A549 (cell line): ENCODE measurements around the gene CEACAM16. TPM values are rescaled to one million over a fixed set of nuclear protein-coding genes. Genes with fewer than 3 reads are reported as not detected.

Source experiments
- ATAC-seq, 2 experiments: fragments of 200-7000 bp in 1 of 2; fragments of >200 bp in 1 of 2; cut with Nextera tagmentation in 1 of 2; cut with Tn5 transposase in 1 of 2; 3 replicates each; pipeline versions ENCODE4 v1.8.0 to v1.9.1; 2018 to 2020; ENCODE audit warnings: mild to moderate bottlenecking in 1 of 2, moderate library complexity in 1 of 2
- CTCF ChIA-PET: fragments of 300-600 bp; sonication (Branson Sonifier 250); formaldehyde crosslinking; extraction: SDS; loops from one replicate; lab custom pipeline; 2021; ENCODE audit warnings: antibody characterized with exemption, inconsistent platforms; lab: Yijun Ruan, JAX
- POLR2A ChIA-PET: fragments of 350-600 bp; formaldehyde crosslinking; extraction: SDS; loops from one replicate; lab custom pipeline; 2021; ENCODE audit warnings: antibody characterized with exemption, inconsistent platforms; lab: Yijun Ruan, JAX
- DNase-seq, 2 experiments: peaks; one replicate each; pipeline versions ENCODE4 v3.0.0 to v3.0.0-alpha.2; 2011 to 2016; ENCODE audit warnings: low read depth in 1 of 2, low spot score in 1 of 2
- FAIRE-seq: peaks from 2 replicates; lab custom pipeline; 2011; peaks lifted over from hg19 to GRCh38; lab: Jason Lieb, UNC
- H3K27ac ChIP-seq, 2 experiments: fragments of >200 bp; sonication (Bioruptor Twin); formaldehyde crosslinking; 3 replicates each; pipeline ENCODE4 v1.5.1; 2016 to 2017
- H3K4me1 ChIP-seq: fragments of >200 bp; sonication (Bioruptor Twin); formaldehyde crosslinking; 3 replicates; pipeline ENCODE4 v1.6.1; 2016
- H3K4me2 ChIP-seq: fragments of >200 bp; sonication (Bioruptor Twin); formaldehyde crosslinking; 3 replicates; pipeline ENCODE4 v1.6.1; 2016
- H3K4me3 ChIP-seq: fragments of >200 bp; sonication (Bioruptor Twin); formaldehyde crosslinking; 3 replicates; pipeline ENCODE4 v1.5.1; 2016
- H3K9me3 ChIP-seq: fragments of >200 bp; sonication (Bioruptor Twin); formaldehyde crosslinking; 3 replicates; pipeline ENCODE4 v1.6.1; 2016
- ATOH8 ChIP-seq: fragments of 250-450 bp; sonication (Bioruptor Pico); IDR thresholded peaks from 2 replicates; pipeline ENCODE4 v1.5.0; 2020; ENCODE audit warnings: low read depth, mild to moderate bottlenecking, moderate library complexity
- BCL3 ChIP-seq: fragments of >200 bp; sonication (Bioruptor Twin); formaldehyde crosslinking; IDR thresholded peaks from 3 replicates; pipeline ENCODE4 v1.6.1; 2016
- CBX2 ChIP-seq: fragments of 200-600 bp; sonication (generic); IDR thresholded peaks from 2 replicates; pipeline ENCODE4 v1.6.1; 2016; ENCODE audit warnings: low read depth, mild to moderate bottlenecking, borderline replicate concordance
- CEBPB ChIP-seq, 2 experiments: fragments of >200 bp in 1 of 2; sonication (Bioruptor Twin) in 1 of 2; formaldehyde crosslinking in 1 of 2; IDR thresholded peaks; 2 replicates each; pipeline ENCODE4 v1.6.1; 2012 to 2016
- CHD2 ChIP-seq: fragments of 150-350 bp; IDR thresholded peaks from 2 replicates; pipeline ENCODE4 v1.6.1; 2014; ENCODE audit warnings: low read length; ENCODE audit not compliant: partially characterized antibody
- EHF ChIP-seq: fragments of 250-450 bp; sonication (Bioruptor Pico); IDR thresholded peaks from 2 replicates; pipeline ENCODE4 v1.5.0; 2020; ENCODE audit warnings: mild to moderate bottlenecking
- EHMT2 ChIP-seq: fragments of 200-600 bp; sonication (generic); IDR thresholded peaks from 2 replicates; pipeline ENCODE4 v1.6.1; 2016; ENCODE audit warnings: antibody characterized with exemption, low read depth, mild to moderate bottlenecking, moderate library complexity
- ELK1 ChIP-seq: fragments of 150-350 bp; IDR thresholded peaks from 2 replicates; pipeline ENCODE4 v1.6.1; 2014; ENCODE audit warnings: low read depth, mild to moderate bottlenecking, low read length
- EP300 ChIP-seq, 2 experiments: fragments of >200 bp; sonication (Bioruptor Twin); formaldehyde crosslinking; IDR thresholded peaks; 2 replicates in 1 of 2; 3 replicates in 1 of 2; pipeline ENCODE4 v1.6.1; 2016 to 2017
- FOSB ChIP-seq: fragments of 250-450 bp; sonication (Bioruptor Pico); IDR thresholded peaks from 2 replicates; pipeline ENCODE4 v1.5.0; 2020; ENCODE audit warnings: mild to moderate bottlenecking, moderate library complexity
- FOSL2 ChIP-seq, 2 experiments: fragments of 450-650 bp in 1 of 2; fragments of >200 bp in 1 of 2; sonication (Bioruptor Twin) in 1 of 2; formaldehyde crosslinking; IDR thresholded peaks; 2 replicates each; pipeline versions ENCODE4 v1.5.0 to v1.6.1; 2016 to 2020; ENCODE audit warnings: mild to moderate bottlenecking in 1 of 2, moderate library complexity in 1 of 2
- HDAC2 ChIP-seq: fragments of 200-600 bp; sonication (generic); IDR thresholded peaks from 2 replicates; pipeline ENCODE4 v1.6.1; 2016
- HES2 ChIP-seq: fragments of >200 bp; sonication (Bioruptor Twin); formaldehyde crosslinking; IDR thresholded peaks from 2 replicates; pipeline ENCODE4 v1.6.1; 2016
- HEYL ChIP-seq: fragments of 250-450 bp; sonication (Bioruptor Pico); IDR thresholded peaks from 2 replicates; pipeline ENCODE4 v1.8.0; 2021; ENCODE audit warnings: mild to moderate bottlenecking, moderate library complexity
- HMGXB4 ChIP-seq: fragments of 250-450 bp; sonication (Bioruptor Pico); IDR thresholded peaks from 2 replicates; pipeline ENCODE4 v1.5.0; 2021; ENCODE audit warnings: mild to moderate bottlenecking, moderate library complexity, borderline replicate concordance
- HOXA7 ChIP-seq: fragments of 250-450 bp; sonication (Bioruptor Pico); IDR thresholded peaks from 2 replicates; pipeline ENCODE4 v1.5.0; 2020; ENCODE audit warnings: mild to moderate bottlenecking, moderate library complexity
- HOXB13 ChIP-seq: fragments of 250-450 bp; sonication (Bioruptor Pico); IDR thresholded peaks from 2 replicates; pipeline ENCODE4 v1.5.0; 2020; ENCODE audit warnings: low read depth, mild to moderate bottlenecking, moderate library complexity
- HOXB5 ChIP-seq: fragments of 250-450 bp; sonication (Bioruptor Pico); IDR thresholded peaks from 2 replicates; pipeline ENCODE4 v1.5.0; 2020; ENCODE audit warnings: mild to moderate bottlenecking, moderate library complexity
- JUN ChIP-seq, 2 experiments: fragments of >200 bp; sonication (Bioruptor Twin); formaldehyde crosslinking; IDR thresholded peaks; 2 replicates in 1 of 2; 3 replicates in 1 of 2; pipeline ENCODE4 v1.6.1; 2016 to 2017
- JUNB ChIP-seq: fragments of >200 bp; sonication (Bioruptor Twin); formaldehyde crosslinking; IDR thresholded peaks from 2 replicates; pipeline ENCODE4 v1.6.1; 2016
- KDM1A ChIP-seq: fragments of 200-600 bp; sonication (generic); IDR thresholded peaks from 2 replicates; pipeline ENCODE4 v1.6.1; 2016; ENCODE audit warnings: low read depth, mild to moderate bottlenecking
- MAX ChIP-seq: IDR thresholded peaks from 2 replicates; pipeline ENCODE4 v1.6.1; 2012
- MYC ChIP-seq: IDR thresholded peaks from 2 replicates; pipeline ENCODE4 v1.6.1; 2012; ENCODE audit warnings: mild to moderate bottlenecking, inconsistent platforms, low read length, improper control_type of control experiment, borderline replicate concordance
- NR3C1 ChIP-seq: fragments of >200 bp; sonication (Bioruptor Twin); formaldehyde crosslinking; IDR thresholded peaks from 3 replicates; pipeline ENCODE4 v1.6.1; 2017
- PHF8 ChIP-seq: fragments of 200-600 bp; sonication (generic); IDR thresholded peaks from 2 replicates; pipeline ENCODE4 v1.6.1; 2016; ENCODE audit warnings: low read depth, mild to moderate bottlenecking, antibody characterized with exemption, moderate library complexity, borderline replicate concordance
- POLR2A ChIP-seq: IDR thresholded peaks from 2 replicates; pipeline ENCODE4 v1.6.1; 2012; ENCODE audit warnings: mild to moderate bottlenecking, low read length
- POLR2AphosphoS2 ChIP-seq: conservative IDR thresholded peaks from 2 replicates; pipeline ENCODE4 v1.6.1; 2012; ENCODE audit warnings: low read length, improper control_type of control experiment, inconsistent platforms
- RAD21 ChIP-seq, 2 experiments: fragments of >200 bp in 1 of 2; sonication (Bioruptor Twin) in 1 of 2; formaldehyde crosslinking in 1 of 2; IDR thresholded peaks in 1 of 2; conservative IDR thresholded peaks in 1 of 2; 2 replicates in 1 of 2; 3 replicates in 1 of 2; pipeline ENCODE4 v1.6.1; 2012 to 2018; ENCODE audit warnings: inconsistent platforms in 1 of 2
- RARB ChIP-seq: fragments of 250-450 bp; sonication (Bioruptor Pico); IDR thresholded peaks from 2 replicates; pipeline ENCODE4 v1.8.0; 2021; ENCODE audit warnings: mild to moderate bottlenecking, moderate library complexity
- RCOR1 ChIP-seq: fragments of 150-350 bp; IDR thresholded peaks from 2 replicates; pipeline ENCODE4 v1.6.1; 2014; ENCODE audit warnings: antibody characterized with exemption, low read length, low read depth
- SMC3 ChIP-seq: fragments of >200 bp; sonication (Bioruptor Twin); formaldehyde crosslinking; IDR thresholded peaks from 3 replicates; pipeline ENCODE4 v1.6.1; 2018; ENCODE audit warnings: inconsistent platforms
- SREBF2 ChIP-seq: fragments of 450-650 bp; IDR thresholded peaks from 2 replicates; pipeline ENCODE4 v1.6.1; 2014; ENCODE audit warnings: mild to moderate bottlenecking, moderate library complexity
- TFCP2L1 ChIP-seq: fragments of 250-450 bp; sonication (Bioruptor Pico); IDR thresholded peaks from 2 replicates; pipeline ENCODE4 v1.5.0; 2021; ENCODE audit warnings: mild to moderate bottlenecking
- TP53 ChIP-seq: fragments of 250-450 bp; sonication (Bioruptor Pico); IDR thresholded peaks from 2 replicates; pipeline ENCODE4 v1.5.0; 2021; ENCODE audit warnings: mild to moderate bottlenecking, moderate library complexity
- USF2 ChIP-seq: fragments of 450-650 bp; IDR thresholded peaks from 2 replicates; pipeline ENCODE4 v1.6.1; 2014; ENCODE audit warnings: antibody characterized with exemption
- ZNF302 ChIP-seq: fragments of 250-450 bp; sonication (Bioruptor Pico); IDR thresholded peaks from 2 replicates; pipeline ENCODE4 v1.9.0; 2021; ENCODE audit warnings: inconsistent platforms, mild to moderate bottlenecking, moderate library complexity
- ZSCAN20 ChIP-seq: fragments of 250-450 bp; sonication (Bioruptor Pico); IDR thresholded peaks from 2 replicates; pipeline ENCODE4 v1.8.0; 2022; ENCODE audit warnings: mild to moderate bottlenecking, moderate library complexity
- WGBS: methylation state at CpG from one replicate; pipeline ENCODE4 v1.1.6; 2017; ENCODE audit errors: missing lambda C conversion rate; 5-methylcytosine and 5-hydroxymethylcytosine counted together
- polyA plus RNA-seq, 4 experiments: library from polyadenylated mRNA; depleted of rRNA in 3 of 4; stranded (reverse); fragments of >200 nt; fragmentation: RNase III in 1 of 4; extraction: RNeasy Plus Mini Kit Qiagen cat#74134 plus additional on column Dnase treatment in 1 of 4; gene quantifications; 2 replicates in 3 of 4; 3 replicates in 1 of 4; pipeline ENCODE4 v1.2.3, GENCODE V29; 2011 to 2017

CEACAM16 gene
- polyA plus RNA-seq, 2 of the 4 experiments (the other 2 are of a cell fraction): not detected

- ChIA-PET CTCF (interaction anchor here (1.4 to 26.6 kb wide), 2 partner anchors 28 to 84 kb away, joined by 9 to 694 read pairs; partner anchors contain the start of gene CEACAM16), POLR2A (interaction anchor here (0.6 to 1.1 kb wide), 8 partner anchors 9 to 85 kb away, joined by 3 to 8 read pairs (median 4); partner anchors contain the start of gene PVR)
- Histone ChIP-seq H3K9me3 (no peaks in the 10 kb centered on the region), H3K27ac (peak overlapping the region; percentile 87 to 92), H3K4me3 (no peak overlapping the region), H3K4me2 (peak overlapping the region; percentile 56), H3K4me1 (peaks cover 84% of the 10 kb centered on the region)
- 16% methylated on average over 4 of the region's 4 CpGs for WGBS
- ATAC-seq (peak in 1 of 2 experiments; percentile 23; a peak in 3 of 6 replicates), DNase-seq (peak; percentile 60 to 83), FAIRE-seq (no peak)
- TF ChIP-seq RARB (CRISPR knock-in tag) (no peak), HOXB13 (CRISPR knock-in tag) (no peak), NR3C1 (no peak), RCOR1 (no peak), PHF8 (no peak), JUN (IDR thresholded peaks at IDR 0.05) (no peak), EP300 (IDR thresholded peaks at IDR 0.05) (peak in 1 of 2 experiments; percentile 39; a peak in 1 of 5 replicates), POLR2AphosphoS2 (no peak; the same call in 1 of the 2 replicates), ELK1 (no peak), FOSL2 (IDR thresholded peaks at IDR 0.05) (0 out of 2 replicates have a peak, but pooled peaks have one; percentile 30), FOSL2 (CRISPR knock-in tag; IDR thresholded peaks at IDR 0.05) (peak; percentile 77), SMC3 (no peak), HOXA7 (no peak; the same call in 1 of the 2 replicates), ZNF302 (CRISPR knock-in tag) (0 out of 2 replicates have a peak, but pooled peaks have one; percentile 26), KDM1A (no peak), POLR2A (no peak), TFCP2L1 (CRISPR knock-in tag) (no peak), HES2 (no peak), EHF (CRISPR knock-in tag) (peak; percentile 86; the same call in 1 of the 2 replicates), CEBPB (IDR thresholded peaks at IDR 0.05) (no peak), HMGXB4 (CRISPR knock-in tag) (no peak), CHD2 (no peak), ATOH8 (CRISPR knock-in tag) (0 out of 2 replicates have a peak, but pooled peaks have one; percentile 30), CBX2 (no peak), MAX (no peak), MYC (no peak), BCL3 (0 out of 3 replicates have a peak, but pooled peaks have one; percentile 27), SREBF2 (no peak), FOSB (CRISPR knock-in tag) (0 out of 2 replicates have a peak, but pooled peaks have one; percentile 65), ZSCAN20 (CRISPR knock-in tag) (no peak), EHMT2 (no peak), RAD21 (conservative IDR thresholded peaks at IDR 0.05 in 1 of 2, IDR thresholded peaks at IDR 0.05 in 1 of 2) (no peak), JUNB (peak; percentile 30; the same call in 1 of the 2 replicates), TP53 (CRISPR knock-in tag) (no peak), HDAC2 (no peak), USF2 (no peak), HOXB5 (CRISPR knock-in tag) (no peak), HEYL (no peak)
Measured at GRCh38 chr19:44685877-44686276, 13.1 kb upstream of the CEACAM16 start.
